ENCODE results near the gene FOXS1. TPM values are rescaled to one million over a fixed set of nuclear protein-coding genes. Genes with fewer than 3 reads are reported as not detected.
"Not testable (repeated sequence)": the region's sequence is repeated elsewhere in the genome, so short reads cannot be mapped to it uniquely, and the experiment has no call there.

The FOXS1 gene
- total RNA-seq, 4 donors from 2014 or later, result 0.32 to 0.38 TPM; not detected in 2

- no peak overlapping the region for H3K4me3 ChIP-seq
- H3K4me1 ChIP-seq, result peaks cover under 1 to 14% (median 13%) of the 10 kb centered on the region in 3 donors
- no peak for DNase-seq
- TF ChIP-seq CTCF (IDR thresholded peaks at IDR 0.05) (no peak), POLR2A (IDR thresholded peaks at IDR 0.05) (no peak)
- H3K9me3 ChIP-seq, result no peaks in the 10 kb centered on the region
- H3K36me3 ChIP-seq, result no peaks in the 10 kb centered on the region
- intact Hi-C loops (cut with DNase I), result no loop called here
- no peak overlapping the region for H3K27ac ChIP-seq
- H3K27me3 ChIP-seq, result peaks cover 0 to 15% (median 0%) of the 10 kb centered on the region in 4 donors
- WGBS, 2 donors, result 66 to 87% methylated on average over 3 to 6 of the region's 17 CpGs
Measured at GRCh38 chr20:31831771-31832306, 13.6 kb downstream of the FOXS1 start.

- H3K27me3 ChIP-seq, result peaks cover 0 to 14% (median 0%) of the 10 kb centered on the region in 4 donors
- DNase-seq, result no peak
- peaks cover 0 to 8% (median 7%) of the 10 kb centered on the region in 3 donors for H3K4me1 ChIP-seq
- intact Hi-C loops (cut with DNase I), result no loop called here
- TF ChIP-seq CTCF (IDR thresholded peaks at IDR 0.05) (no peak), POLR2A (IDR thresholded peaks at IDR 0.05) (no peak)
- 83 to 88% methylated on average over 6 of the region's 6 CpGs for WGBS, 2 donors
- H3K36me3 ChIP-seq, result no peaks in the 10 kb centered on the region
- no peak overlapping the region for H3K4me3 ChIP-seq
- H3K27ac ChIP-seq, result no peak overlapping the region
- H3K9me3 ChIP-seq, result no peaks in the 10 kb centered on the region
Measured at GRCh38 chr20:31831211-31831610, 14.2 kb downstream of the FOXS1 start.

GRCh38 chr20:31830406-31830981 lies 14.9 kb downstream of the FOXS1 start:
- H3K27ac ChIP-seq, result no peak overlapping the region
- H3K9me3 ChIP-seq, result no peaks in the 10 kb centered on the region
- TF ChIP-seq POLR2A (IDR thresholded peaks at IDR 0.05), result no peak
- no peak for TF ChIP-seq CTCF (IDR thresholded peaks at IDR 0.05)
- no peak for DNase-seq
- 67 to 88% methylated on average over 1 to 5 of the region's 8 CpGs for WGBS, 2 donors
- intact Hi-C loops (cut with DNase I), result no loop called here
- H3K4me3 ChIP-seq, result no peak overlapping the region
- H3K36me3 ChIP-seq, result no peaks in the 10 kb centered on the region
- H3K4me1 ChIP-seq, result peaks cover 0 to under 1% (median 0%) of the 10 kb centered on the region in 3 donors
- H3K27me3 ChIP-seq, result peaks cover 0 to 14% (median 0%) of the 10 kb centered on the region in 4 donors

GRCh38 chr20:31829731-31830130 lies 15.7 kb downstream of the FOXS1 start:
- H3K36me3 ChIP-seq, result no peaks in the 10 kb centered on the region
- WGBS, 2 donors, result 61 to 64% methylated on average over 4 to 6 of the region's 6 CpGs
- no peaks in the 10 kb centered on the region for H3K9me3 ChIP-seq
- no peak overlapping the region for H3K4me3 ChIP-seq
- peaks cover 0 to 14% (median 0%) of the 10 kb centered on the region in 4 donors for H3K27me3 ChIP-seq
- no peak overlapping the region for H3K27ac ChIP-seq
- TF ChIP-seq CTCF (IDR thresholded peaks at IDR 0.05), result no peak
- no peak for DNase-seq
- no peaks in the 10 kb centered on the region for H3K4me1 ChIP-seq
- intact Hi-C loops (cut with DNase I), result loop anchor here (10.0 kb wide), 1 partner anchor 195 kb away; no protein-coding TSS in a partner anchor

- 92% methylated on average over 8 to 9 of the region's 11 CpGs for WGBS, 2 donors
- H3K4me3 ChIP-seq, H3K36me3 ChIP-seq, DNase-seq, H3K27me3 ChIP-seq, H3K4me1 ChIP-seq, H3K9me3 ChIP-seq, H3K27ac ChIP-seq: not testable (repeated sequence)
- intact Hi-C loops (cut with DNase I), result loop anchor here (10.0 kb wide), 1 partner anchor 197 kb away; no protein-coding TSS in a partner anchor
Measured at GRCh38 chr20:31828016-31828415, 17.4 kb downstream of the FOXS1 start.

All from esophagus squamous epithelium (tissue), 5 donors.